Mesenteric fat pad (tissue), 1 donor: Measurements from ENCODE around the gene RAB17. TPM values are rescaled to one million over a fixed set of nuclear protein-coding genes. Genes with fewer than 3 reads are reported as not detected.
"Not testable (repeated sequence)": the region's sequence is repeated elsewhere in the genome, so short reads cannot be mapped to it uniquely, and the experiment has no call there.

Experiments used
- DNase-seq: peaks from one replicate; pipeline ENCODE4 v3.0.0-alpha.2; 2020; ENCODE audit warnings: low spot score
- total RNA-seq: library from RNA; stranded (reverse); fragmentation: NEBNext Ultra II Directional; extraction: Animal tissue kit (Norgen Biotek cat#: 25700); gene quantifications from one replicate; pipeline ENCODE4 v1.2.1, GENCODE V29; 2021
- donor health status: DM: yes; HTN: yes; CAD: no.

Gene RAB17
- total RNA-seq, 1 donor from 2014 or later = 0.87 TPM

DNA sequence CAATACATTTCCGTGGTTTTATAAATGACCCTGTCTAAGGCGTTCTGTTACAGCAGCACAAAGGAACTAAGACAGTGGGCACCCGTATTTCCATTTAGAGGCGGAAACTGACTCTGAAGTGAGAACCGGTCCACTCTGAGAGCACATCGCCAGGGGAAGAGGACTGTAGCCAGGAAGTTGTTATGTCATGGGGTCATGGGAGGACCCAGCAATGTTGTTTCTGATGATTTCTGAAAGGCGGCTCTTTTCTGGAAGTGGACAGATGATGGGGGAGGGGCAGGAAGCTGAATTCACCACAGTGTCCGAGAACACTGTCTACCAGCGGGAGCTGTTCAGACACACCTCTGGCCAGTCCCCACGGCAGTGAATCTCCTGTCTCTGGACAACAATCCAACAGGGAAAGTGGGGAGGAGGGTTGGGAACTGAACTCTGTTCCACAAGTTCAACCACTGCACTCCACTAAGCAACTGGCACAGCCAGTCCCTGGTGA lies 34.7 kb upstream of the RAB17 start:
- no peak for DNase-seq

DNA sequence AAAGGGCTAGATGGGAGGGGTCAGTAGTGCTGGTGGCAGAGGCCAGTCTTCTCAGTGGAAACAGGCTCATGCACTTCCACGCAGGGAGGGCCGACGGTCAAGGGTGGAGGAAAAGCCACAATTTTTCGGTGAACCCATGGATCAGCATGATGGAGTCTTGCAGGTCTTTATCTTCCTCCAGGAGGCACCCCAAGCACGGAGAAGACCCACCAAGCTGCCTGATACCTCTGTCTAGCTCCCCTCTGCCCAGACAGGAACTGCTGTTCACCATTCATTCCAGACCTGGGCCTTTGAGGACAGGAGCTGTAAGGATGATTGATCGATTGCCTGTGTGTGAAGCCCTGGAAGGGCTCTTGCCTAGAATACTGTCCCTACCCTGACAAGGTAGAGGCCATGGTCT lies 34.0 kb upstream of the RAB17 start:
- DNase-seq = no peak

DNA sequence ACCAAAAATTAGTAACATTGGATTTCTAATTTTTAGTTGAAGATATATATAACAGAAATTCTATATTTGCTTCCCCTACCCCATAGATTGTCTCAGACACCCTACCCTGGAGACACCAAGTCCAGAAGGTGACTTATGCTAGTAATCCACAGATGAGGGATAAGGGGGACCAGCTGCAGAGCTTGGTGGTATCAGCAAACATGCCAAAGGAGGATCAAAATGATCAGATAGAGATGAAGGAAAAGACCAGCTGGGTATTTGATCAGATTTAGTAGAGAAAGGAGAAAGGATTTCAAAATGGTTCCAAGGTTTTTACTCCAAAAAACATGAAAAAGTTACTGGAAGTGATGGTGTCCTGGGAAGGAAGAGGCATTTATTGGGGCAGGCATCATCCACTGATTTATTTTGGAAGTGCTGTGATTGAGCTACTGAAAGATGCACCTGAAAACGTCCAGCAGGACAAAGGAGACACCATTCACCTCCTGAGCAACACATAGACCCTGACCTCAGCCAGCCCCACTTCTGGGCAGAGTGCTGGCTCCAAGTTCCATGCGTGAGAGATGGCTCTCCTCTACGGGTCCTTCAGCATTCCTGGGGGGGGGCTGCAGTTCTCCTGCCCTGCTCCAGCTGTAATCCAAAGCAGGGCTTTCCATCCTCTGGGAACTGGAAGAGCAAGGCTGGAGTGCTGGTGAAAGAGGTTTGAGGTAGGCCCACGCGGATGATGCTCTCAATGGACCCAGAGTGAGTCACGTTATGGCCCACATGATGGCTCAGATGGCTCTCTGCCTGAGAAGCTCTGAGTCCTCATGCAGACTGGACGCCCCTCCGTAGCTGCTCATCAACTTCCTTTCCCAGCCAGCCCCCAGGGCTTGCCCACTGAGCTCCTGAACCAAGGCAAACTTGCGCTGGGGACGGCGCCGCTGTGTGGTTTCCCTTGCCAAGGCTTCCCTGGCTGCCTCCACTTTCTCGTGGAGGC lies 33.2 kb upstream of the RAB17 start:
- DNase-seq = no peak

DNA sequence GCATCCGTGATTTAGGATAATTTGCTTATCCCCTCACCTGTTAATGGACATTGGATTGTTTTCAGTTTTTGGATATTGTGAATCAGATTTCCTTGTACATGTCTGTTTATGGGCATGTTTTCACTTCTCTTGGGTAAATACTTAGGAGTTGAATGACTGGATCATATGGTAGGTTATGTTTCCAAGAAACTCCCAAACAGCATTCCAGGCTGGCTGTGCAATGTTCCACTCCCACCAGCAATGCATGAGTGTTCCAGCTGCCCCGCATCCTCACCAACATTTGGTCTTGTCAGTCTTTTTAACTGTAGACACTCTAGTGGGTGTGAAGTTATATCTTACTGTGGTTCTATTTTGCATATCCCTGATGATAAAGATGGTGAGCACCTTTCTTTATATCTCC lies 27.9 kb upstream of the RAB17 start:
- DNase-seq = no peak

DNA sequence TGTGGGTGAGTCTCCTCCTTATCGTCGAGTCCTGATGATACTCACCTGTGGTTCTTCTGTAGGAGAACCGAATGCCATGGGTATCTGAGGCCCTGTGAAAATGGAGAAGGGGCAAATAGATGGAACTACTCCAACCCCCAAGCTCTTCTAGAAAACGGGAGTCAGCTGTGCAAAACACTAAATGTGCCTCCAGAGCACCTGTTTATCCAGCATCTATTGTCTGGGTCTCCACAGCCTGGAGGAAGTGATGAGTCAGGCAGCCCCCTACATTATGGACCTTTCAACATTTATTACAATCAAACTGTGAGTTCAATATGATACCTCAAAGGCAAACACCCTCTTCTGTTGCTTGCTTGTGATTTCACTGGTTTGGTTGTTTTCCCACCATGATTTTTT lies 27.1 kb upstream of the RAB17 start:
- DNase-seq = no peak

DNA sequence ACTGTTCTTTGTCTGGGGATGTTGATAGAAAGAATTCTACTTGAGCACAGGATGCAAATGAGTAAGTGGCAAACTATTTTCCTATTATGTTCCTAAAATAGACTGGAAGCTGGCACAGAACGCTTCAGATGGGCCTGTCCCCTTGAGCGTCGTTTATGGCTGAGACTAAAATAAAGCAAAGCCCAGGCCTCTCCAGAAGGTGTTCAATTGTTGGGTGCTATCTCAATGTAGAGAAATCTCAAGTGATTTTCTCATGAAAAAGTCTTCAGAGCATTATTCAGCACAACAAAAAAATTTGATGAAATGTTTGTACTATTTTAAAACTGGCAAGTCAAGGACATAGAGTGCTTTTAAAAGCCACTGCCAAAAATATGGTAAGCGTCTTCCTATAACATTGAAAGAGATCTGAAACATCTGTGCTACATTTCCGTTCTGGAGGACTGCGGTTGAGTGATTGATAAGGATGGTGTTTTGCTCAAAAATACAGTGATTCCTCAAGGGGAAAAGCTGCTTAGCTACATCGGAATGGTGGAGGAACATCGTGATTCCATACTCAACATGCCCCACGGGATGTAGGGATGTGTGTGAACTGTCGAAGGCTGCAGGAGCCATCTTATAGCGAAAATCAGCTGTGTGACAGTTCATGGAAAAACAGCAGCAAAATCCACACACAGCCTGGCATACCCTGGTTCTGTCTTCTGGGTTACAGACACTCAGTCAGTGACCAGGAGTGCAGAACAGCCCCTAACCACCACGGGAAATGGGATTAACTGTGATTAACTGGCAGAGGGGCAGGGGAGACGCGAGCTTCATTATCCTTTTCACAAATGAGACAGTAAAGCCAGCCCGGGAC lies 26.4 kb upstream of the RAB17 start:
- DNase-seq = no peak

DNA sequence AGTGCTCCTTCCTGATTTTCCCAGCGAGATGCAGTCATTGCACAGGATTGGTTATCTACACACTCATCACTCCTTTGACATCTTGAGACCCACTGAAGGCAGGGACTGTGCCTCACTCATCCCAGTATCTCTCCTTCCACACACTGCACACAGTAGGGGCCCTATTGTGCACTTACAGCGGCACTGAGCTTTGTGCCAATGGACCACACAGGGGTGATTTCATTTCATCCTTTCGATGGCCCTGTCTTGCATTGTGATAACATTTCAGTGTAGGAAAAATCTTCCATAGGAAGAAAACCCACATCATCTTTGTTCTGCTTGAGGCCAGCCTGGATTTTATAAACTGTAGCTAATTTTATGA lies 25.8 kb upstream of the RAB17 start:
- DNase-seq = no peak

DNA sequence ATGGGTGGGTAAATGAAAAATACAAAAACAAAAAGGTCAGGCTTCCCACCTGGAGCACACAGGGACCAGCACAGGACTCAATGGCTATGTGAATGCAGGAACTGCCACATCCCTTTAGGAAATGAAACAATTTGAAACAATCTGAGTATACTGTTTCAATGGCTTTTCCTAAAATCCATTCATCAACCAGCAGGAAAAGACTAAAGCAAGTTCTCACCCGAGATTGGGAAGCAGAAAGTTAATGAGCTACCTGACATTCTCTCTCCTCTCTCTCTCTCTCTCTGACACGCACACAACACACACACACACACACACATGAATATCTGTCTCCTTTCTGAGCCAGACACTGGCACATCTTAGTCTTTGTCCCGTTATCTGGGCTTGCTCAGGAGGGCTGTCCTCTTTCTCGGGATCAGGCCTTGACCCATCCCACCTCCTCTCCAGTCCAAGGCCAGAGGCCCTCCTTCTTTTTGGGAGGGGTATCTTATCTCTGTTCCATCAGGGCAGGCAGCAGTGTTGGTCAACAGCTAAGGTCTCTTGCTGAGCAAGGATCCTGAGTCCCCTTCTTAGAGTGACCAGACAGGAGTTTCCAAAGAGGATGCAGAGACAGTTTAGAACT lies 25.2 kb upstream of the RAB17 start:
- no peak for DNase-seq

DNA sequence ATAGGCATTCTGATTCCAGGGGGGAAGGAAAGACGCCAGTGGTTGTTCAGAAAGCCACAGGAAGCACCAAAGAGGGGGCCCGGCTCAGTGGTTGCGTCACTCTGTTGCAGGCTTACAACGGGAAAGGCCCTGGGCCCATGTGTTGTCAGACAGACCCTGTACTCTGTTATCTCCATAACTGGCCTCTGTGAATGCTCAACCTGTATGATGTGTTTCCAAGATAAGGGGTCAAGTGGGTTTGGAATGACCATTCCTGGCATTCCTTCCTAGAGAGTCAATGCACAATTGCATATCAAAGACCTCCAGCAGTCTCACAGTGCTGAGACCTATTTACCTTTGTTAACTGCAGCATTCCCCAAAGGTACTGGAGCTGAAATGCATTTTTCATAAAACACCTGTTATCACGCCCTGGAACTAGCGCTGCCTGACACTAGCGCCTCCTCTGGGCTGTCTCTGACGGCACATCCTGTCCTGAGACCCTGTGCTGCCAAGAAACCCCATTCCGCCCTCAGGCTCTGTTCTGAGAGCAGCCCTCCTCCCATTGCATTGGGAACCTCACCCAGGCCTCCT lies 23.7 kb upstream of the RAB17 start:
- no peak for DNase-seq

DNA sequence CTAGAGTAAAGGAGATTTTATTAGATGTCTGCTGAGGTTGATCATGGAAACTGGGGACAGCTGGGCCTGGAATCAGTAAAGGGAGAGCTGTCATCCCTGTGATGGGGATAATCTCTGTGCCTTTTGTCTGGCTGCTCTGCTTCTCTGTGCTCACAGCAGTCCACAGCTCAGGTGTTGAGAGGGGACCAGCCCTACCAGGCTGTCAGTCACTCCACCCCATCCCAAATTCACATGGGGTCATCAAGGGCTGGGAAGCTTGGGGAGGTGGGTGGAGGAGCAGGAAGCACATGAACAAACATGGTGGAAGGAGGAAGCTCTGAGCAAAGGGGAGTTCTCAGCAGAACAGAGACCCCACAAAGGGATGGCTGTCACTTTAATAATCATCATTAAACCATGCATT lies 23.1 kb upstream of the RAB17 start:
- DNase-seq = no peak

DNA sequence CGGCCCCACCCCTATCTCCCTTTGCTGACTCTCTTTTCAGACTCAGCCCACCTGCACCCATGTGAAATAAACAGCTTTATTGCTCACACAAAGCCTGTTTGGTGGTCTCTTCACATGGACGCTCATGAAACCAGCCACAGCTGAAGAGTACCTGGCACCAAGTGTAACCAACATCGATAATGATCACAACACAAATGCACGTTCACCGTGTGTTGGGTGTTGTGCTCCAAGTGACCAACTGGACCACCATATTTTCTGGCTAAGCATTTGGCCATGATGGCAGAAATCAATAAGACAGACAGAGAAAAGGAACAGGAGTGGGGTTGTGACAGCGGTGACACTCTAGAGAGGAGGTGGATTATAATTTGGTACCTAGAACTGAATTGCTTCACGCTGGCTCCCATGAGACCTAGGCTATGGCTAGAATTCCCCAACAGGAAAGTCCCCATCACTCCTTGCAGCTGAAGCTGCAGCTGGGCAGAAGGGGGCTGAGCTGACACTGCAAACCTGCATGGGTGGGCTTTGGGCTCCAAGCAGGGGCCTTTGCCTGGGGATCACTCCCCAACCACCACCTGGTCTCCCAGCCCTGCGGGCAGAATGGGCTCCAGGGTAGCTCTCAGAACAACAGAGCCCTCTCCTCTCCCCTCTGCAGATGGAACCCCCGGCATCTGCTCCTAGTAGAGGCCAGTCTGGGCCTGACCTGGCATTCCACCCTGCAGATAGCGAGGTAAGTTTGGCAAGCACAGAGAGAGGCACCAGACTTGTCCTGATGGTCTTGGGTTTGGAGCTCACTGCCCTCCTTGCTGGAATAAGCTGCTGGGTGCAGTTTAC lies 22.2 kb upstream of the RAB17 start:
- DNase-seq = no peak

DNA sequence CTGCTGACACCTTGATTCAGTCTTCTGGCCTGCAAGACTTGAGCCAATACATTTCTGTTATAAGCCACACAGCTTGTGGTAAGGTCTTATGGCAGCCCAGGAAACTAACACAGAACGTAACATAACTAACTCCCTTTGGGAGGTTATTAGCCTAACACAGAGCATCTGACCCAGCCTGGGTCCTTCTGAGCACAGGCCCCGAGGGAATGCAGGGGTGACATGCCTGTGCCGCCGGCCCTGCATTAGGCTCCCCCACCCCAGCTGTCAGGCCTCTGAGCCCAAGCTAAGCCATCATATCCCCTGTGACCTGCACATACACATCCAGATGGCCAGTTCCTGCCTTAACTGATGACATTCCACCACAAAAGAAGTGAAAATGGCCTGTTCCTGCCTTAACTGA lies 16.0 kb upstream of the RAB17 start:
- DNase-seq = not testable (repeated sequence)

DNA sequence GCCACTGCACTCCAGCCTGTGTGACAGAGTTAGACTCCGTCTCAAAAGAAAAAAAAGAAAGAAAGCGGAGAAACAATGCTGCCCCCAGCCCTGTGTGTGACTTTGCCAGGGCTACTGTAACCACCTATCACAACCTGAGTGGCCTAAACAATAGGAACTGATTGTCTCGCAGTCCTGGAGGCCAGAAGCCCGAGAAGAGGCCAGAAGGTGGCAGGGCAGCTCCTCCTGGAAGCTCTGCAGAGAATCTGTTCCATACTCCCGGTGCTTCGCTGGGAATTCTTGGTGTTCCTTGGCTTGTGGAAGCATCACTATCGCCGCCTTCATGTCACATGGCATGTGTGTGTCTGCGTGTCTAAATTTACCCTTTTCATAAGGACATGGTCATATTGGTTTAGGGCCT lies 14.4 kb upstream of the RAB17 start:
- no peak for DNase-seq

DNA sequence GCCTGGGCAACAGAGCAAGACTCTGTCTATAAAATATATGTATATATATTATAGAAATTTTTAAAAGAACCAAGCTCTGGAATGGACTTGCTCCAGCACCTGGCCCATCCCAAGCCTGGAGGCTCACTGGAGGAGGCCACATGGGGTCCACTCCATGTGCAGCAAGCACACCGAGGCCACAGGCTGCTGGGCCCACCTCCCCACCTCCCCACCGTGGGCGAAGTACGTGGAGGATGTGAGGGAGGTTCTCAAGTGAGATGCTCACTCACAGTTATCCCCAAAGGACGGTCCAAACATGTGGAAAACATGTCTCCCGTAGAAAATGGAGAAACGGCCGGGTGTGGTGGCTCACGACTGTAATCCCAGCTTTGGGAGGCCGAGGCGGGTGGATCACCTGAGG lies 13.9 kb upstream of the RAB17 start:
- DNase-seq = no peak

DNA sequence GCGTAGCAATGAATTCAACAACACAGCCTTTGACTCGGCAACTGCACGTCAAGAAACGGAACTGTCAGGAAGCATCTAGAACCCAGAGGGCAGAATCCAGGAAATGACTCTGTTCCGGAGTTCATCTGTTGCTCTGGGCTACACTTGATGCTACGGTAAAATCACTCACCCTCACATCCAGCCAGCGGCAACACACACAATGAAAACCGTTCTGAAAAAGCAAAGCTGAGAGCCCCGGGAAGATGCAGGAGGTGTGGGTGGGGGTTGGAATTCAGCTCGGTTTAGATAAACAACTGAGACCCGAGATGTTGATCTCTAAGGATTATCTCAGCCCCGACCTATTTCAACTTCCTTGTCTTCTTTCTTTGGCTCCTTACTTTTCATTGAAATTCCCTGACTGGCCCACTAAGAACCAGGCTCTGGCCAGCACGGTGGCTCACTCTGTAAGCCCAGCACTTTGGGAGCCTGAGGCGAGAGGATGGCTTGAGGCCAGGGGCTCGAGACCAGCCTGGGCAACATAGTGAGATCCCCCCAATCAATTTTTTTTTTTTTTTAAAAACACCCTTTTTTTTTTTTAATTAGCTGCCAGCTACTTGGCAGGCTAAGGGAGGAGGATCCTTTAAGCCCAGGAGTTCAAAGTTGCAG lies 13.3 kb upstream of the RAB17 start:
- no peak for DNase-seq

DNA sequence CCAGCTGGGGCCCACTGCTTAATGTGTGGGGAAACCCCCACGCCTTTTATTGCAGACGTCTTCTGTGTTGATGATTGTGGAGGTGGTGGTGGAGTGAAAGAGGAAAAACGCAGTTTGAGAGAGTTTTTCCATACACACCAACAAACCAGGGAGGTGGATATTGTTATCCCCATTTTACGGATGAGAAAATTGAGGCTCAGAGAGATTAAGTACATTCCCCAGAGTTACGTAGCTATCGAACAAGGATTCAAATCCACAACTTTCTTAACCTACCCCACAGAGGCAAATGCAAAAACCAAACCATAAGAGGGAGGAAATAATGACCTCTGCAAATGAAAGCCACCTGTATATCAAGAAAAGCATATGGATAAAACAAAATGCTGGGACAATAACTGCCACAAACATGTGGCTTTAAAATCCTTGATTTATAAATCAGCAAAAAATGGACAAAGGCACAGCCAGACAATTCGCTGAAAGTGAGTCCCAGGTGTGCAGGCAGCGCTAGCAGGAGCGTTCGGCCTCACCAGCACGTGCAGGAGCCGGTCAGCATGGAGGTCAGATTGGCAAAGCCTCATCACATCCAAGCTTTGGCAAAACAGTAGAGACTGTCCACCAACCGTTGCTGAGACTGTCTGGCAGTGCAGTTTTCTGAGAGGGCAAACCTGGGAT lies 12.6 kb upstream of the RAB17 start:
- DNase-seq = no peak

DNA sequence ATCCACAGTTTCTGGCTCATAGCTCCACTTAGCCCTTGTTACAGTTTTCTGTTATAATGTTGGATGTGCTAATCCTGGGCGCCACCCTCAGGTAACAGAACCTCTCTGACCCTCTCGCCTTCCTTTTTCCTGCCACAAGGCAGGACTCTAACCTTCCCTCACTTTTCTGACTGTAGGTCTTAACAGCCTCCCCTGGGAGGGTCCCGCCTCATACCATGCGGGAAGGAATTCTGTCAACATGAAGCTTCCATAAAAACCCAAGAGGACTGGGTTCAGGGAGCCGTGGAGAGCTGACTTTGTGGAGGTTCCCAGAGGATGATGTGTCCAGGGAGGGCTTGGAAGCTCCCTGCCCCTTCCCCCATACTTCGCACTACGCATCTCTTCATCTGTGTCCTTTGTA lies 11.9 kb upstream of the RAB17 start:
- no peak for DNase-seq

DNA sequence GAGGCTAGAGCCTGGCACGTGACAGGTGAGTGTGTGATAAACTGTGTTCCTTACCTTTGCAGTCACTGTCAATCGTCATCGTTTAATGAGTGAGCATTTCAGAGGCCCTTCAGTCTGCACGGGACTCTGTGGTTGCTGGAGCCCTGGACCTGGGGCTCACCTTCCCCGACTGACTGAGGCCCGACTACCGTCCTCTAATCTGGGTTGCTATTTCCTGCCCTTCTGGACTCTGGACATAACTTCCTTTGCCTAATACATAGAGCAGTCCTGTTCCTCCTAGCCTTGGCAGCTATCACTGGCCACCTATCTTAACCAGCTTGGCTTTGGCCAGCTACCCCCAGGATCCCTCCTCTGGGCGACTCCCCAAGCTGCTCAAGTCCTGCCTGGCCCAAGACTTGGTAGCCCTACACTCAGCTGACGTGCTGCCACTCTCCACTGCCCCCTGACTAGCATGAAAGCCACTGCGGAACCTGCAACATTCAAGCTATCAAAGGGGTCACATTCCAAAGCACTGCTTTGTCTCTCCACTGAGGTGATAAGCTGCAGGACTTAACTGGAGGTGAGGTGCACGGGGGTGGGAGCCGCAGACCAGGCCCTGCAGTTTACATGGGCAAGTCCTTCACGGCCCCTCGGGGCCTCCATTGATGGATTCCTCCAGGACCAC lies 11.1 kb upstream of the RAB17 start:
- DNase-seq = no peak
